ENCODE data around the gene DMRT2.

DMRT2 gene

DNA sequence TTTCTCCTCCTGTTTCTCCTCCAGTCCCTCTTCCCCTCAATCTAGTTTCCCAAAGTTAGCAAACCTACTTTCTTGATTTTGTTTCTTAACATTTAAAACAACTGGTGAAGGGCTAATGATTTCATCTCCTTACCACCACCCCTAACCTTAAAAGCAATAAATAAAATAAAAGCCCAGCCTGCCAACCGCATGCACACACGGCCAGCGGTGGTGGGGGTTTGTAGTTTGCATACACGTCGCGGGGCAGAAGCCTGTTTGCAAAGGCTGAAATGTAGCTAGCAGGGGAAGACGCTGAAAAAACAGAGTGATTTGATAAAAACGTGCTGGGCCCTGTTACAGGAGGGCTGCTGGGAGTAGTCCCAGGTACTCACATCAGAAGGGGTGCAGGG is 1.9 kb upstream of the DMRT2 start:
- no peak for DNase-seq

DNA sequence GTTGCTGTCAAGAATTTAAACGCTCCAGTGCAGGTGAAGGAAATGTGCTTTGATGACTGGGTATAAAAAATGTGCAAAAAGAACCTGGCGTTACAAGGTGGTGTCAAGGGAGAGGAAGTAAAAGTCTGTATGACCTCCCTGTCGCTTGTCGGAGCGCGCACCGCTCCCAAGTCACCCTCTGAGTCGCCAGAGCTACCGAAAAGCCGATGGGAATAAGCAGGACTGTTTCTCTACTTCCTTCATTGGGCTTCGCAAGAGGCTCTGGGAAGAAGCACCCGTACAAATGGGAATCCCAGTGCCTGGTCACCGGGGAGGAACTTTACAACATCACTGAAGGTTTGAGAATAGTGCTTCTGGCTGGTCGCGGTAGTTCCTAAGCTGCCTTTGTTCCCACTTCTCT is 1.3 kb upstream of the DMRT2 start:
- DNase-seq, result no peak

DNA sequence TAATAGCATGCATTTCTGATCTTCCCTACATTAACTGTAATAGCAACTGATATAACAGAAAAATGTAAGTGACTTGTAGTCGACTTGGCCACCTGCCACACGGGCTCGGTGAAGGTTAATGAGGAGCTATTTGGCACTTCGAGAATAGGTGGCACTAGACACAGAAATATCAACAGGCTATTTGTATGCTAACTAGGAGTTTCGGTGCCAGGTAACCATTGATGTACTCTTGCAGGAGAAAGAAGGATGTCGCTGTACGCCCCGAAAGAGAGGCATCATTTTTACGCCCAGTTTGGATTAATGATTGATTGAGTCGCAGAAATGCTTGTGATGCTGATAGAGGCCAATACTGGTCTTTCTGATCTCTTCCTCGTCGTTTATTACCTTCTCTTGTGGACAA is 516 bp upstream of the DMRT2 start:
- no peak for DNase-seq

DNA sequence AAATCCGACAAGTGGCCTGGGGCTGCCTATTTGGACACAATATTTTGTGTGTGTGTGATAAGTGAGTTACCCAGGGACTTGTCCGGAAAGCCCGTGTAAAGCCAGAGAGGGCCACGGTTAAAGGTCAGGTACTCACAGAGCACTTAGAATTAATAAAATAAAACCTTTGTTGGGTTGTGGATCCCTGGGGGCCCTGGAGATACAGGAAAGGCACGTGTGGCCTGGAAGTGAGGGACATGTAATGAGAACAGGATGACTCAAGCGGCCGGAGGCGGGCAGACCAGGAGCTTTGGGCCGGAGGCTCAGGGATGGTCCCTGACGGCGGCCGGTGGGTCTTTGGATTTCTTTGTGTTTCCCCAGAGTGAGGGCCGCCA is 1.0 kb downstream of the DMRT2 start:
- DNase-seq, result no peak

DNA sequence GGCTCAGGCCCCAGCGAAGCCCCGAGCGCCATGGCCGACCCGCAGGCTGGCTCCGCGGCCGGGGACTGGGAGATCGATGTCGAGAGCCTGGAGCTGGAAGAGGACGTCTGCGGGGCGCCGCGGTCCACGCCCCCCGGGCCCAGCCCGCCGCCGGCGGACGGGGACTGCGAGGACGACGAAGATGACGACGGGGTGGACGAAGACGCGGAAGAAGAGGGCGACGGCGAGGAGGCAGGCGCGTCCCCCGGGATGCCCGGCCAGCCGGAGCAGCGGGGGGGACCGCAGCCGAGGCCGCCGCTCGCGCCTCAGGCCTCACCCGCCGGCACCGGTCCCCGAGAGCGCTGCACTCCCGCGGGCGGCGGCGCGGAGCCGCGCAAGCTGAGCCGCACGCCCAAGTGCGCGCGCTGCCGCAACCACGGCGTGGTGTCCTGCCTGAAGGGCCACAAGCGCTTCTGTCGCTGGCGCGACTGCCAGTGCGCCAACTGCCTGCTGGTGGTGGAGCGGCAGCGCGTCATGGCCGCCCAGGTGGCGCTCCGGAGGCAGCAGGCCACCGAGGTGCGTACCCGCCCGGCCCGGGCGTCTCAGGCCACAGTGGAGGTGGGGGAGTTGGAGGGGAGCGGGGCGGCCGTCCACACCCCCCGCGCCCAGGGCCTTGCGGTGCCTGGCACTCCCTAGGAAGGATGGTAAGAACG is 1.6 kb downstream of the DMRT2 start:
- DNase-seq, result no peak

DNA sequence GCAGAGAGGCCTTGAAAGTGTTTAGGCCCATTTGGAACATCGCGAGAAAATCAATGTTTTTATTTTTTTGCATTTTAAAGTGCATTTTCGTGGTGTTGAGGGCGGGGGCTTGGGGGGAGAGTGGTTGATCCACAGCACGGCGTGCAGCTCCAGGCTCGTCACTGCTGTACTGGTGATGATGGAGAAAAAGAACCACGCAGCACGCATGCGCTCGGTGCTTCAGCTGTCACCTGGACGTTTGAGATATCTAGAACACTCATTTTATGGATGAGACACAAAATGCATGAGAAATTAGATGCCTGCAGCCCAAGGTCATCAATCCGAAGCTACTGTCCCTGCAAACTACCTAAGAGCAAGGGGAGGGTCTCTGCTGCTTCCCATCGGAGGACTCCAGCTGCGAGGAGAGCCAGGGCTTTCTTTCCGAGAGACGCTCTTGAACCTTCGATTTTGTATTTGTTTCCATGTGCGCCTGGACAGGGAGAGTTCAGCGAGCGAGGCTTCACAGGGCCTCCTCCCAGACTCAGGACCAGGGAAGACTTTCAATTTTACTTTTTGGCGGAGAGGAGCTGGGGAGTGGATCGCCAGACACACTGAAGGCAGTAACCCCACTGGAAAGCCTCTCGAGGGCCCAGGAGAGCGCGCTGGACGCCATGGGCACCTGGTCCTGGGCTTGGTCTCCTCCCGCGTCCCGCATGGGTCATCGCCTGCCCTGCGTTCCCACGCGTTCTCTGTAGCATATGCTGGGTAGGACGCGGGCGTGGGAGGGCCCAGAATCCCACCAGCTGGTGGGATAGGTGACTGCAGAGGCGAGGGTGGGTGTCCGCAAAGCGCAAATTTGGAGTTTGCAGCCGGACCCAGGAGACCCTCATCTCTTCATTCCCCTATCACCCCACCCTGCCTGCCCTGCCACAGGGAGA is 2.5 kb downstream of the DMRT2 start:
- DNase-seq, result no peak

DNA sequence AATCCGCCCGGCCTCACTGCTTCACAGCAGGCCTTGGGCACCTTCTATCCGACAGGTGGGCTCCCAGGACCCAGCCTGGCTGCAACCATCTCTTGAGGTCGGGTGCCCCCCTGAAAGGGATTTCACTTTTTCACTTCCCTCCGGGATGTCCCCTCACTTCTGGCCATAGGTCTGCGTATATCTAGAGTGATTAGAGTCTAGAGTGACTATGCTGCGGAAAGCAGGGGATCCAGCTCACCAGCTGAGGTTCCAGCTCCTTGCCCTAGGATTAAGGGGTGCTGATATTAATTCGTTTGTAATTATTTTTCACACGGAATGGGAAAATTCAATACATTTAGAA is 3.1 kb downstream of the DMRT2 start:
- DNase-seq, result no peak

DNA sequence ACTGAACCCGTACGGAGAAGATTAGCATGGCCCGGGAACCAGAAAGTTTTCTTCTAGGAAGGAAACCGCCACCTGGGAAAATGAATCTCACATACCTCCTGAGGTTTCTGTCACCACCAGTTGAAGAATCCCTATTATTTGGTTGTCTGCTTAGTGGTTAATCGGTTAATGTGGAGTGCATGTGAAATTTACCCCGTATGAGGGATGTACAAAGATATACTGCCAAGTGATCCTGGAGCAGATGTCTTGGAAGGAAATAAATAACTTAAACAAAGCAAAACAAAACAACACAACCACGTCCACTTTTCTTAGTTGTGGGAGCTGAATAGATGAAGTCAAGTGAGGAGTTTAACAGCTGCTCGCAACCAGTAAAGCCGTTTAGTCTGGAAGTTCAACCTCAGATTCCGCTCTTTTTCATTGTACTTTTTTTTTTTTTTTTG is 3.8 kb downstream of the DMRT2 start:
- no peak for DNase-seq

DNA sequence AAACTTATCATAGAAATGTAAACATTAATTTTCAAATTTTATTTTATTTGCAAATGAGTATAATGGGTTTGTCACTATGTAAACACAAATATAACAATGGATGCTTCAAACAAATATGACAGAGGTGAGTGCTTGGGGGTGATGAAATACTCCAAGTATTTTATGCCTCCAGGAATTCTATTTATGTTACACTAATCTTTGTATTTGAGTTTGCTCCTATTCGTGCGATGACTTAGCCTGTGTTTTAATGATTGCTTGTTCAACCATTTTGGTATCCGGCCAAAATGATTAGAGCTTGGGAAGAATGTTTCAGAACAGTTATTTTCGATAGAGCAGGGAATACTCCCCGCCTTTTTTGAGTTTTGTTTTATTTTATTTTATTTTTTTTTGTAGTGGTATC is 5.0 kb downstream of the DMRT2 start:
- no peak for DNase-seq

DNA sequence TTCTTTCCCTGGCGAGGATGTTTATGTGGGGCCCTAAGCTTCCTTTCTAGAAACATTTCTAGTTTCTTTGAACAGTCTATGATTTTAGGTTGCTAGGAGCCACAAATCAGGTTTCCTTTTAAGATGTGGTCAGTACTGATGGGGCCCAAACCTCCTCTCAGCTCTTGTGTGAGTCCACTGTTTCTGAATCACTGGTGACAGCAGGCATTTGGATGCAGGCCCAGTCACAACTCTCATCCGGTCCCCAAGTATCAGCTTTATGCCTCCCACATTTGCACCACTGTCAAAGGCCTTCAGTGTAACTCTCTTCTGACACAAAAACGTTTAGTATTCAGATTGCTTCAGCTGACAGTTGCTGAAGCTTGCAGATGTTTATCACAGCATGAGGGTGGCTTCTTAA is 7.8 kb downstream of the DMRT2 start:
- no peak for DNase-seq

DNA sequence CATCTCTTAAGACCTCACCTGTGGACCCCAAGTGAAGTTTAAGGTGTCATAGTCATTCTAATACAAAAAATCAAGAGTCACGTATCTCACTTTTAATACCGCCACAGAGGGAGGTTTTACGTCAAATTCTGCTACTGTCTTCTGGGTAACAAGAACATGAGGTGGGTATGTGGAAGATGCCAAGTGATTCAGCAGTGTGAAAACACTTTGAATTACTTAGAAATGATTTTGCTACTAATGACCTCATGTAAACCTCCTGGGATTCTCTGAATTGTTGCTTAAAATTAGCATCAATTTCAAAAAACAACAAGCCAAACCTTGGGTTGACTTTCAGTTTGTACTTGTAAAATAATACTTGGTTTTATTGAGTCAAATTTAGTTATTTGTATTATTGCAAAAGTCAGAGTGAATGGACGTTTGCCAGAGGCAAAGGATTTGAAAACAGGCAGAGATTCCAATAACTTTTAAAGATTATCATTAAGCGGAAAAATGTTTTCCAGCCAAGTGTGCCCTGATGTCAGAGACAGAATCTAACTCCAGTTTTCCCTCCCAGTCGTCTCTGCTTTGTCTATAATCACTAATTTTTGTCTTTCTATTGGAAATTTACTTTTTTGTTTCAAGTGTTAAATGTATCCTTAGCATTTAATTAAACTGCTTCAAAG is 8.8 kb downstream of the DMRT2 start:
- no peak for DNase-seq

DNA sequence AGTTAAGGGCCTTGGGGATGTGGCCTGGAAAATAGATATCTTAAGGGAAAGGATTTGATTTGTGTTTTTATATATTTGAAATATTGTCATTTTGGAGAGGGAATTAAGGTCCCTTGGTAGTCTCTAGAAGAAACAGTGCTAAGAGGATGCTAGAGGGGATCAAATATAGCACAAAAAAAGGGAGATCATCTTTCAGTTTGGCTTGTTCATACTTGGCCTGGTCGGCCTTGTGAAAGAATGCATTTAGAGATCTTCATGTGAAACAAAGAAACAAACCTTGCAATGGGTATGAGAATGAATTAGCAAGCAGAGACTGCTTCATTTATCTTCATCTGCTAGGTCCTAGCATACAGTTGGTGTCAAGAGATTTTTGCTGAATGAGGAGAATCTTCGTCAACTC is 15.0 kb downstream of the DMRT2 start:
- DNase-seq, result no peak

DNA sequence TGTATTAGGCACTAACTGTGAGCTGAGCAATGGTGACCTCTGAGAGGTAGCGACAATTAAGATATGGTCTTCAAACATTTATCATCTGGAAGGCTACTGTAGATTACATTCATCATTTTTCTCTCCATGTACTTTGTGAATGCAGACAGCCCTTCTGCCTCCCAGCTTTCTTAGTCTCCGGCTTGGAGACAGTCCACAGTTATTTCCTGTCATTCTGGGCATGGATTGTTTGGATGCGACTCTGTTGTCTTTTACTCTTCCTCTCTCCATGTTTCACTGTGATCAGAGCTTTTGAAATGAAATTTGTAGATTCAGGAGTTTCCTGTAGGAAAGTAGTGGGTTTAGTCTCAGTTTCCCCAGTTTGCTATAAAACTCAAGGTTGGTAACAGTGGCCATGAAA is 20.5 kb downstream of the DMRT2 start:
- no peak for DNase-seq

DNA sequence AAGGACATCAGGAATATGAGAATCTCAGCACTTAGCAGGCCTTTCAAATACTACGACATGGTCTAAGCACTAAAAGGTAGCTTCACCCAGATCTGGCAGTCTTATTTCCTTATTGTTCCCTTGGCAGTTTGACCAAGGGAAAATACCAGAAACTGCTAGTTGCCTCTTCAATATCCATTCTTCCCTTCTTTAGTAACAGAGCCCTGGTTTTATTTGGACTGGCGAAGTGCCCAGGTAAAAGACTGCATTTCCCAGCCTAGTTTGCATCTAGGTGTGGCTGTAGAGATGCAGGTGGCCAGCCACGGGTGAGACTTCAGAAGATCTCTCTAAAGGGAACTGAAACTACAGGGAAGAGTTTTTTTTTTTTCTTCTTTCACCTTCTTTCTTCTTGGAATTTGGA is 21.6 kb downstream of the DMRT2 start:
- DNase-seq, result no peak

DNA sequence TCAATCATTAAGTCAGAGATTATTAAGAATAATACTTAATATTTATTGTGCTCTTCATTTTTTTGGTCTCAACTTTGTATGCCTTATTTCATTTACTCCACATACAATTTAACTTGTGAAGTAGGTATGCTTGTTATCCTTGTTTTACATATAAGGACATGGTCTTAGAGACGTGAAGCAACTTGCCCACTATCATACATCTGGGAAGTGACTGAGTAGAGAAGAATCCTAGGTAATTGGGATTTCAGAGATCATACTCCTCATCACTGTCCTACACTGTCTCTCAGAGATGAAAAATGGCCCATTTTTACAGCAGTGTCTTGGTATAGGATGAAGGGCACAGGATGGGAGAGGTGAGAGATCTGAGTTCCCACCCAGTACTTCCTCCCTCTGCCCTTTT is 23.3 kb downstream of the DMRT2 start:
- DNase-seq, result no peak

DNA sequence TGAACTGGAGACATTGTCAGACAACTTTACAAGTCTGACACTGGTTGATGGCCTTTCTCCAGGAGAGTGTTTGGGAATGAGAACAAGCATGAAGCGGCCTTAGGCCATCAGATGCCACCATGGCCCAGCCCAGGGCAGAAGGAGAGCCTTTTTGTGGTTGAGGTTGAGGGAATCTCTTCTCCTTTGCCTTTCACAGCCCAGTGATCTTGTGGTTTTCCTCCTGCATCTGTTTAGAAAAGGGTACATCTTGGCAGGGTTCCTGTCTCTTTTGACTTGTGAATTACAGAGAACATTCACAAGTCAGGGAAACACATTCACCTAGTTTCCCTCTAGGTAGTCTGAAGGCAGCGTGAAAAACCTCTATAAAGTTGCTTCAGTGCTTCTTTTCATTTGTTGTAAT is 27.5 kb downstream of the DMRT2 start:
- DNase-seq, result no peak

DNA sequence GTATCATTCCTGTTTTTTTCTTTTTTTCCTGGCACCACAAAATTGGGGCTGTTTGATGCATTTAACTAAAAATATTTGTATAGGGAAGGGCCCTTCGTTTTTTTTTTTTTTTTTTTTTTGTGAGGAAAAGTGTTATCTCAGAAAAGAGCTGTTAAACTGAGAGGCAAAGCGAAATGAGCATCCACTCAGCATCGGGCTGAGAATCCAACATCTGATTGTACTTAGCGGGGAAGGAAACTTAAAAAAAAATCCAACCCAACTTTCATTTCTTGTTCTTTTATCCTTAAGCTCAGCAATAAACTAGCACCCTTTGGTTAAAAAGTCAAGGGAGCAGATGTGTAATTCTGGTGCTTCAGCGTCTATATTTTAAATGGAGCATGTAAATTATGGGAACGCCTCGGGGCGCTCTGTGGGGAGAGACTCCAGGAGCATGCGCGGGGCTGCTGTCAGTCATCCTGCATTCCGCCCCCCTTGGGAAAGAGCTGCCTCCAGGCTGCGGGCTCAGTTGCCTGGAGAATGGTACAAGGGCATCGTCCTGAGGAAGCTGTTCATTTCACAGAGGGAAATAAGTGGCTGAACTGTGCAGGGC is 33.3 kb downstream of the DMRT2 start:
- no peak for DNase-seq

DNA sequence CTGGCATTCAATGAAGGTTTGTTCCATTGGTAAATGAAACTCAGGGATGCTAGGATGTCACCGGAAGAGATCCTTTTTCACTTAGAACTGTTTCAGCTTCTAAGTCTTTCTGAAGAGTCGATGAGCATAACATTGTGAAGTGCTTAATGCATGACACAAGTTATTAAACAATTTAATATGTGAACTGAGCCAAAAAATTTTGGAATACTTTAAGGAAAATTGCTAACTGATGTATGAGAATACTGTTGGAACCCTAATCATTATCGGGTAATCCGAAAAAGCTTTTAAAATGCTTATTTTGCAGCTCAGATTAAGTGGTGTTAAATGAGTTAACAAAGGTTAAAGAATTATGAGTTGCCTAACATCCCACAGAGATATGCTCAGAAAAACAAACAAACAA is 34.9 kb downstream of the DMRT2 start:
- DNase-seq, result no peak

DNA sequence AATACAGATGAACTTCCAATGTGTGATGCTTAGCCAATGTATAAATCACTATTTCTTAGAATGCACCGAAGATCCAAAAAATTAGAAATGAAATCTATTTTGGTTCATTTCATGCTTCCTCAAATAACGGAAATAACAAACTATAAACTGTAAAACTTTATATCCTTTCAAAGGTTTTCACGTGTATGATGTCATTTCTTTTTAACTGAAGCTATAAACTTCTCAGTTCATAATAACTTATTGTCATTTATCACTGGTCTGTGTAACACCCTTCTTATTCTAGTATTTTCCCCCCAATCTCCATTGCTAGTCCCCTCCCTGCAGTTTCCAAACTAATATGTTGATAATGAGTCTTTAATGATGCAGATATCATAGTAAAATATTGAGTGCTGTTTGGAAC is 36.4 kb downstream of the DMRT2 start:
- DNase-seq, result no peak

DNA sequence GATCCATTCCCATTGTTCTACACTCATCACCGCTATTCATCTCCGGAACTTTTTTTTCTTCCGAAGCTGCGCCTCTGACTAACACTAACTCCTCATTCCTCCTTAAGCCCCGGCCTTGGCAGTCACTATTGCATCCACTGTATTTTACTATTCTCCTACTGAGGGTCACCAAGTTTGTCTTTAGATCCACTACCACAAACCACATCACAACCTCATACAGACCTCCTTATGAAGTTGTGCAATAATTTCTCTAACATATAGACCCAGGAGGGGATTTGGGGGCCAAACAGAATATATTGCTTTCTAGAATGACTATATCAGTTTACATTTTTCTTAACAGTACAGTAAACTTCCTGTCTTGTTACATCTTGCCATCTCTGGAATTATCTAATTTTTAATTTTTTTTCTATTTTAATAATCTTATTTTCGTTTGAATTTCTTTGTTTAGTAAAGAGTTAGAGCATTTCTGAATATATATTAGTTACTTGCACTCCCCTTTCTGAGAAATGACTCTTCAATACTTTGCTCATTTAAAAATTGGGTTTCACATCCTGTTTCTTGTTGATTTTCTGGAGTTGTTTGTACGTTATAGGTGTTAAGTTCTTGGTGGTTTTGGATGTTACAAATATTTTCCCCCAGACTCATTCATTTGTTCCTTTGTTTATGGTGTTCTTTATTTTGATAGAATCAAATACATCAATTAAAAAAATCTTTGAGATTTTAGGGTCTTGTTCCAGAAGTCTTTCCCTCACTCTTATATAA is 37.1 kb downstream of the DMRT2 start:
- DNase-seq, result no peak

DNA sequence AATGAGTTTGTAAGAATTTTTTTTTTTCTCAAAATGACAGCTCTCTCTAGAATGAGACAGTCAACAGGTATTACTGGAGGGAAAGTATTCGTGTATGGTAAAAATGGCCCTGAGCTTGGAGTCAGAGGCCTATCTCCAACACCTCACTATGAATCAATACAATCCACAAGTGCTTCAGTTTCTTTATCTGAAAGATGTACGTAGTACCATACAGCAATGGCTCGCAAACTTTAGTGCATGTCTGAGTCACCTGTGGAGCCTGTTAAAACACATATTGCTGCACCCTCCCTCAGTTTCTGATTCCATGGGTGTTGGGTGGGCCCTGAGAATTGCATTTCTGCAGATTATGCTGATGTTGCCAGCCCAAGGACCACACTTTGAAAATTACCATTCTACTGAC is 44.6 kb downstream of the DMRT2 start:
- DNase-seq, result no peak

DNA sequence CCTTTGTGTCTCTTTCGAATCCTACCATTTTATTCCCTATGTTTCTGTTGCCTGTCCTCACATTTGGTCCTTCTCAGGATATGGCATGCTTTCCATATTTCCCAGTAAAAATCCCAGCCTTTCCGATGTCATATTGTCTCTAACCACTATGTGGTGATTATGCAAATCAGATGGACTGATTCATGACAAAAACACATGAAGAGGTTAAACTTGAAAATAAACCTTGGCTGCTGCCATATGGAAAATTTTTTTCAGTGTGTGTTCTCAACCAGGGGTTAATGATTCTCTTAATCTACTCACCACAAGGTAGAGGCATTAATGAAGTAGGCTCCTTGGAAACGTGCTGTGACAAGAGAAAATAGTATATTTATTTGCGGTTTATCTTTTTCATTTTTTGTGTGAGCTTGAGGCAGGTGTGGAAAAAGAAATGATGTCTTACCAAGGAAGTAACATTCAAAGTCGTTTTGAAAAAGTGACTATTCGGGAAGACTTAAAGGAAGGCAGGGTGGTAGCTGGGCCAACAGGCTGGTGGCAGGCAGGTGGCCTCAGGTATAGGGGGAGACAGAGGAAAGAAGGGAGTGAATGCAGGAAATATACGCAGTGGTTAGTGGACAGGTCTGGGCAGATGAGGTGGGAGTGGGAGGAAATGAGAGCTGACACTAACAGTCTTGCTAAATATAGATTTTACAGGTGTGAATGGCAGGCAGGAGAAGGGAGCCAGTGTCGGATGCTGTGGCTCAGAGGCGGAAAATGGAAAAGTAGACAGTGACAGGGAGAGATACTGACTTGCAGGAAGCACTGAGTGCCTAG is 46.2 kb downstream of the DMRT2 start:
- no peak for DNase-seq

All from activated effector memory CD4-positive, alpha-beta T cell treated with Interleukin-2 at 50 U/mL for 16 hours (primary cell).